Bronchial epithelial cell (primary cell): ENCODE data around the gene SELENON. TPM values are rescaled to one million over a fixed set of nuclear protein-coding genes. Genes with fewer than 3 reads are reported as not detected.

ENCODE experiments used
- DNase-seq: peaks from one replicate; pipeline ENCODE4 v3.0.0-alpha.2; 2010; ENCODE audit warnings: low read depth
- FAIRE-seq: peaks from 2 replicates; lab custom pipeline; 2011; peaks lifted over from hg19 to GRCh38; lab: Jason Lieb, UNC
- H3K27me3 ChIP-seq: 2 replicates; pipeline ENCODE4 v1.5.1; 2011; ENCODE audit warnings: low read length; ENCODE audit not compliant: control insufficient read depth, insufficient read depth
- H3K36me3 ChIP-seq: 2 replicates; pipeline ENCODE4 v1.5.1; 2011; ENCODE audit warnings: low read length; ENCODE audit not compliant: control insufficient read depth, insufficient read depth
- H3K4me3 ChIP-seq: 2 replicates; pipeline ENCODE4 v1.5.1; 2011; ENCODE audit warnings: mild to moderate bottlenecking, low read depth, low read length, control low read depth
- CTCF ChIP-seq: IDR thresholded peaks from 2 replicates; pipeline ENCODE4 v1.5.1; 2011; ENCODE audit warnings: mild to moderate bottlenecking, moderate library complexity, low read length, control low read depth, inconsistent platforms; ENCODE audit not compliant: insufficient read depth, severe bottlenecking
- total RNA-seq: library from RNA; depleted of rRNA; stranded (reverse); fragments of >200 nt; gene quantifications from 2 replicates; pipeline ENCODE4 v1.2.1, GENCODE V29; 2014

SELENON gene
- total RNA-seq, 1 donor from 2014 or later: 3.4 TPM

DNA sequence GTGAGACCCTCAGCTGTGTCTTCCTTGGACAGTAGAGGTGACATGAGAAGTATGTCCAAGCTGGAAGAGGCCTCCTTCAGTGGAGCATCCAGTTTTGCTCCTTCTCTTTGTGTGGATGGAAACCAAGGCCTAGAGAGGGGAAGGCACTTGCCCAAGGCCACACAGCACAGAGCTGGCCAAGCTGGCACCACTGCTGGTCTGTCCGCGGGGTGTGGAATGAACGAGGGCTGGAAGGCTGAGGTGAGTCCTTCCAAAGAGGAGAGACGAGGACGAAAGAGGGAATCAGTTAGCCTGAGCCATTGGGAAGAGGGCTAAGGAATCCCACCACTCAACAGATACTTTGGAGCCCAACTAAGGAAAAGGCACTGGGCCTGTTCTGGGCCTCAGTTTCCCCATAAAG lies 27.8 kb upstream of the SELENON start:
- Histone ChIP-seq H3K27me3 (no peaks in the 10 kb centered on the region), H3K4me3 (no peak overlapping the region)
- FAIRE-seq: no peak

GRCh38 chr1:25772692-25773245 lies 27.2 kb upstream of the SELENON start:
- no peak for TF ChIP-seq CTCF
- no peak for FAIRE-seq
- no peak for DNase-seq
- no peak overlapping the region for H3K4me3 ChIP-seq
- no peaks in the 10 kb centered on the region for H3K27me3 ChIP-seq
- no peaks in the 10 kb centered on the region for H3K36me3 ChIP-seq

More for the DNA sequence above, 27.8 kb upstream of the SELENON start:
- H3K36me3 ChIP-seq: no peaks in the 10 kb centered on the region
- no peak for TF ChIP-seq CTCF
- DNase-seq: no peak

GRCh38 chr1:25773441-25774125 lies 26.4 kb upstream of the SELENON start:
- DNase-seq (peak; percentile 20), FAIRE-seq (no peak)
- no peak for TF ChIP-seq CTCF
- no peak overlapping the region for H3K4me3 ChIP-seq
- H3K27me3 ChIP-seq: no peaks in the 10 kb centered on the region
- no peaks in the 10 kb centered on the region for H3K36me3 ChIP-seq

GRCh38 chr1:25774206-25774803 lies 25.7 kb upstream of the SELENON start:
- no peaks in the 10 kb centered on the region for H3K36me3 ChIP-seq
- DNase-seq: no peak
- peaks cover 2% of the 10 kb centered on the region for H3K27me3 ChIP-seq
- no peak overlapping the region for H3K4me3 ChIP-seq
- FAIRE-seq: peak; percentile 32
- no peak for TF ChIP-seq CTCF

DNA sequence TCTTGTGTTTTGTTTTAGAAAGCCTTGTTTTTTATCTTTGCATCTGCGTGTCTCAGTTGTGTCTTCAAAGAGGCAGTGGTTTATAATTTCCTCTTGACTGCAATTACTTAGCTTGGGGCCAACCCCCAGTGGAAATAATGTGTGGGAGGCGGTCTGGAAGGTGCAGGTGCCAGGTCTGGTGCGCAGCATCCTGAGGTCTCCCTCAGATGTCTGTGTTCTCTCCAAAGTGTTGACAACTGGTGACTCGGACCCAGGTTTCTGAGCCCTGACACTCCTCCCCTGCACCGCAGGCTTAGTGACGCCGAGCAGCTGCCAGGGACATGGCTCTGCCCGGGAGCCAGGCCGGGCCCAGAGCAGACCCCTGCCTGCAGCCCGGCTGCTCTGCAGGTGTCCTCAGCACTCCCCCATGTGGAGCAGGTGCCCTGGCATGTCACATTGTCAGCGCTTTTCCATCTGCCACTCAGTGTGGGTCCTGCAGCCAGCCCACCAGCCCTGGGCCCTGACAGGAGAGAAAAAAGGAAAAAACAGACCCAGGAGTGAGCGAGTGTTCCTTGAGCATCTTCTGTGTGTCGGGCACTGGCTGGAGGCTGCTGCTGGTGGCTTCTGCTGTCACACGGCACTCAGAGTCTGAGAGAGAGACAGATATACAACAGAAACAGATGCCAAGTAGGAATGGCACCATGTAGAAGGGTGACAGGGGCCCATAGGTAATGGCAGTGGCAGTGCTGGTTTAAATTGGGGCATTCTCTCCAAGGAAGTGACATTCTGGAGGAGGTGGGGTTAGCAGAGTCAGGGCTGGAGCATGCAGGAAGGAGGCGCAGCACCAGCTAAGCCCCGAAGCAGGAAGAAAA lies 24.8 kb upstream of the SELENON start:
- DNase-seq: no peak
- peaks cover 4% of the 10 kb centered on the region for H3K27me3 ChIP-seq
- no peak for FAIRE-seq
- H3K36me3 ChIP-seq: no peaks in the 10 kb centered on the region
- no peak overlapping the region for H3K4me3 ChIP-seq
- no peak for TF ChIP-seq CTCF
